HG02763 (cell line): ENCODE data around the gene AMOT.

Experiments
- ATAC-seq: cut with Tn5 transposase; IDR thresholded peaks from one replicate; pipeline ENCODE4 v1.9.1; 2021; ENCODE audit warnings: mild to moderate bottlenecking, moderate library complexity; ENCODE audit not compliant: unreplicated experiment

Gene AMOT

DNA sequence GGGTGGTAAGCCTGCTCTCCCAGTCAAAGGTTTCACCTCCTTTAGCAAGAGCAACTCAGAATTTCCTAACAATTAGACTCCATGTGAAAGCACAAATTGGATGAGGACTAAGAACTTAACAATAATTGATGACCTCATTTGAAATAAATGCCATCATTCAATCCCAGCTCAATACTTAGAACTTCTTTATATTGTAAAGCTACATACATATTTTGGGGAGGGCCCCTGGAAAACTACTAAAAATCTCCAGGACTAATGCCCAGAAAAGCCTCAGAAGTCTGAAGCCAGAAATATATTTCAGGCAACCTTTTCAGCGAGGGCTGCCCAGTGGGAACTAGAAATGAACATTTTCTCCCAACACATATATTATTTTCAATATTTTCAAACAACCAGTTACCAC lies 38.1 kb downstream of the AMOT start:
- no peak for ATAC-seq

DNA sequence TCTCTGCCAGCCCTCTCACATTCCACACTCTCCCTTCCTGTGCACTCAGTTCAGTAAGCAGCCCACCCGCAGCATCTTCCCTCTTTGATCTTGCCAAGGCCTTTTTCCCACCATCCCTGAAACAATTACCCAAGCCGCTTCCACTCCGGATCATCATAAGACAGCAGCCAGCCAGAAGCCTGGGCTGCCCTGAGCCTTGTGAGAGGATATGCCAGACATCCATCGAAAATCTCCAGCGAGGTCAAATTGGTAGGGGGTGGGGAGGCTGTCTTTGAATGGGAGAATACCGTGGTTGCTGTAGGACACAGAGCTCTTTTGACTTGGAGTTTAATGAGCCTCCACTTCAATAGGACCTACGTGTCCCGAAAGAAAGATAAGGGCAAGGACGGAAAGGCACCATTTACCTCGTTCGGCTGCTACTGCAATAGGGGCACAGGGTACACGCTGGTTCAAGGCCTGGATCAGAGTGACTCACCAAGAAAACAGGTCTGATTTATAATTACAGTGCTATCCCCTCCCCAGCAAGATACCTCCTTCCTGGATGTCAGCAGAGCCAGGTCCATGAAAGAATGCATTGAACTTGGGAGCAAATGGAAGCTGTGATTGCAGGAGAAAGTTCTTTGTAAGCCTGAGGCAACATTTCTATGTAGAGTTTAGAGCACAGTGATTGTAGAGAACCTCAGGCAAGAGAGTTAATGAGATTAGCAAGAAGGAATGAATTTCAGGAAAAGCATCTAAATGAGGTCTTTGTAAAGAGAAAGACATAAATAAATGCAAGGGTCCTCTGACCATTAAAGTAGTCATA lies 39.5 kb downstream of the AMOT start:
- no peak for ATAC-seq

DNA sequence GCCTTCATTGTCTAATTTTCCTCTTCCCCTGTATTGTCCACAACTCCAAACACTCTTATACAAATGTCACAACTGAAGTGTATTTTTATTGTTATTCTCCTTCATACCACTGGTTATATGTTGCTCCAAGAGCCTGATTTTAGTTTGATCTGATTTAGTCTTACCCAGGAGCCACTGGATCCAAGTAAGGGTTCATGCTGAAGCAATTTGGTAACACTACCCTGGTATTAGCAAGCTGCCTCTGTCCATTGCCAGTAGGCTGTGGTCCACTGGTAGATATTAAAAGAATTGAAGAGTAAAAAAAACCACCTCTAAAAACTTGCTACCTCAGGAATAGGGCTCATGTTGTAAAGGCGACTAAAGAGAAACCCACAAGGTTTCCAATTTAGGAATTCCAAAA lies 41.2 kb downstream of the AMOT start:
- no peak for ATAC-seq

DNA sequence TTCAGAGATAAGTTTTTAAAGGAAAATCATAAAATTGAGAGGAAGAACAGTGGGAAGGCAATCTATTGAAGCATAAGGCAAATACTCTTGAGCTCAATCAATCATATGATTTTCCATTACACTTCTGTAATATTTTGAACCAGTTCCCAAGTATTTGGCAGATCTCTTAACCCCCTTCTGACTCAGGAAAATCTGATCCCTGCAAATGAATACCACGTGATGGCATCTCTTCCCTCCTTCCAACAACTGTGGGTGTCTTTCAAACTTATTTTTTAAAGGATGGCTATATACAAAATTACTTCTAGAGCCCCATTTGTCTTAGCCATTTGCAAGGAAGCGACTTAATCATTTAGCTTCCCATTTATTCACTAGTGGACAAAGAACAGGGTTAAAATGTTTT lies 41.9 kb downstream of the AMOT start:
- no peak for ATAC-seq

DNA sequence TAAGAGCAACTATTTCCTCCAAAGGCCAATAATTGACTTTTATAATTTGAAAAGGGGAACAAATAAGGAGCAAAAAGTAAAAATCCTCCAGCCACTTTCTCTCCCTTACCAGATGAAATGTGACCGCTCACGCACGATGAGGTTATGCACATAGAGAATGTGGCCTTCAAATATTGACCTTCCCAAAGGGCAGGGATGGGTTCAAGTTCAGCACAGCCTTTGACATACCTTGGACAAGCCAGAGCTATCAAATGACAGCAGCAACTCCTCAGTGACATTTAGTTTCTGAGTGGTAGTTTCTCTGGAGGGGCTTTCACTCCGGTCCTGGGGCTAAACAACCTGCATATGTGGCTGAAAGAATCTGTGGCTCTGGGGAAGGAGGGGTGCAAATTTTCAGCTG lies 50.7 kb downstream of the AMOT start:
- ATAC-seq = no peak

DNA sequence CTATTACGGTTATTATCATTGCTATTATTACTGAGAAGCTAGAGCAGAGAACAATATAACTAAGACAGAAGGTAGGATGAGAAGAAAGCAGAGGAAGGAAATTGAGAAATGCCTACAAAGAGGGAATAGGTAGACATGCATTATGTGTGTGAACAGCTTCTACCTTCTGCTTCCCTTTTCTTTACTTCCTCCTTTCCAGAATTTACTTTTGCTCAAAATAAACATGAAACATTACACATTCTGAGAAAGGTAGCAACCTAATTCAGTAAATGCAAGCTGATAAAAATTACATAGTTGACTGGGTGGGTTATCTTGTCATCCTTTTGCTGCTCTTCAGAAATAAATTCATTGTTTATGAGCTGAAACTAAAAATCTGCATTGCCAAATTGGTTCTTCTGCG lies 54.6 kb downstream of the AMOT start:
- no peak for ATAC-seq

DNA sequence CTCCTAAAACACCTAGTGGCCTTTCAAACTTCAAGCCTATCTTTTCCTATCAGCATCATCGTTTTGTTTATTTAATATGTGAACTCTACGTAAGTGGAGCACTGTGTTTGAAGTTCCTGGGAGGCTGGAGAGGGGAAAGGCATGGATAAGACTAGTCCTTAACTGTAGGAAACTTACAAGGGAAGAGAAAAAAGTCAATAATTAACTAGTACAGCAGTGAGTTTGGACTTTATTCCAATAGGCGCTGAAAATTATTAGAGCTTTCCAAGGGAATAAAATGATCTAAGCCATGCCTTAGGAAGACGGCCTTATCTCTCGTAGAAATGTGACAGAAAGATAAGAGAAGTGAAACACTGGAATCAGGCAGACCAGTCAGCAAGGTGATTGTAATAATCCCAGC lies 55.3 kb downstream of the AMOT start:
- ATAC-seq = no peak

DNA sequence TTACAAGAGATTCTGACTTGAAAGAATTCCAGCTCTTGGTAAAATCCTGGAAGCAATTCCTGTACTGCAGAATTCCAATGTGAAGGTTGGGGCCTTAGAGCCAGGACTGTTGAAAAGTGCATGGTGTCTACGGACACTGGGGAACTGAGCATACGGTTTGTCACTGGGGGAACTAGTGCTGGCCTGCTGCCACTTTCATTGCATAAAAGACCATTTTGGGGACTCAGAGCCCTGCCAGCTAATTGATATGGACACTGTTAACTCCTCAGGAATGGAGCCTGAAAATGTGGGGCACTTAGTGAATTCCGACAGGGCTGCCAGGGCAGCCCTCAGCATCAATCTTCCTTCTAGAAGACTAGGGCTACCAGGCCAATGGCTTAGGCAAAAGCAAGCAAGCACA lies 55.9 kb downstream of the AMOT start:
- no peak for ATAC-seq

DNA sequence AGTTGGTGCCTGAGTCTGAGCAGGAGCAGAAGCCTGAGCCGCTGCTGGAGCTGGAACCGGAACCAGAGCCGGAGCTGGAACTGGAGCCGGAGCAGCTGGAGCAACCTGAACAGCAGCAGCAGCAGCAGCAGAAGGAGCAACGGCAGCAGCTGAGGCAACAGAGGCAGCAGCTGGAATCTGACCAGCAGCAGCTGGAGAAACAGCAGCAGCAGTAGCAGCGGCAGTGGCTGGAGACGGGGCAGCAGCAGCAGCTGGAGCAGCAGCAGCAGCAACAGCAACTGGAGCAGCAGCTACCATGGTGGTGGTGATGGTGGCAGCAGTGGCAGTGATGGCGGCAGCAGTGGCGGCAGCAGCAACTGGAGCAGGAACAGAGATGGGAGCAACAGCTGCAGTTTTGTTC lies 61.5 kb downstream of the AMOT start:
- ATAC-seq = no peak

DNA sequence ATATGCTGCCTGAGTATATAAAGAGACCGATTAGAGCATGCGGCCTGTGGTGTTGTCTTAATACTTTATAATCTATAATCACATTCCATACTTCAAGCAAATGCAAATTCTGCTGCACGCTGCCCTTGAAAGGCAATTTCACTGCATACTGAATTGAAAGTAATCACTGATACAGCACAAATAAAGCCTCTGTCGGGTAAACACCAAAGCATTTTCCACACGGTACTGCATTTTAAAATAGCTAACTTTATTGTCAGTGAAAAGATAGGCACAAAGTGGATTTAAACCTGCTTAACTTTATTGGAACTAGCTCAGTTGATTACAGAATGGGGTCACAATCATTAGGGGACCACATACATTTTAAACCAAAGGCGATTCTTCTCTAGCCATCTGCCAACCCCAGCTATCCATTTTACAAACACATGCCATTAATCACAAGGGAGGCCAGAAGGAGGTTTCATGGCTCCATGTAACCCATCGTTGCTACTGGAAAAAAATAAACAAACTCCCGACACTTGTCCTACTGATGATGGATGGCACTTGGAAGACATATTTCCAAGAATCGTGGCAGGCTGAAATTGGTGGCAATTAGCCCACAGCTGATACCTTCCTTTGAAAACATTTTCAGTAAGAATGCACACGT lies 65.9 kb downstream of the AMOT start:
- ATAC-seq = no peak

DNA sequence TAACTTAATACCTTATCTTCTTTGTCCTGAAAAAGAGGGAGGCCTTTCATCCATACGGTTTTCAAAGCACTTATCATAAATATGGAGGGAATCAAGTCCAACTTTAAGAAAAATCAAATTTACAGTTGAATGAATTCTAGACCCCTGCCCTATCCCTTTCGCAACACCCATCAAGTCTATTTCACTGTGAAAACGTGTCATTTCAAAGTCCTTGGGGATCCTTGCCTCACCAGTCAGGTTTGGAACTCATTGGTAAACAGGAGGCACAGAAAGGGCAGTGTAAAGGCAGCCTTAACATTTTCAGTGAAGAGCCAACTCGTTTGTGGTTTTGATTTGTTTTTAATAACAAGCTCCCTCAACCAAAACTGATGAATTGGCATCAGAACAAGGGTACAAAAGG lies 66.5 kb downstream of the AMOT start:
- no peak for ATAC-seq

DNA sequence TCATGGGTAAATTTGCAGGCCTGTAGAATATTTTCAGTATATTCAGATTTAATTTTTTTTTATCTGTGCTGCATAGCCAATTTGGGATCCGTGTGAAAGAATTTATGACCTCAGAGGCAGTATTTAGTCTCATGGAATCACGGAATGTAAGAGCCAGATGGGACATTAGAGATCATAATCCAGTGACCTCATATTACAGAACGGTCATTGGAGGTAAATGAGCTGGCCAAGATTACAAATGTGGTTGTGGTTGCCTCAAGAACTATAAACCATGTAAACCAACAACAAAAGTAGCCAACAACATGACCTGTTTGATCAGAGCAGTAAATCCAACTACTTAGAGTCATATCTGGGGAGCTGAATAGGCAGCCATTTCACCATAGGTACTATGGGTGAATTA lies 71.6 kb downstream of the AMOT start:
- no peak for ATAC-seq

DNA sequence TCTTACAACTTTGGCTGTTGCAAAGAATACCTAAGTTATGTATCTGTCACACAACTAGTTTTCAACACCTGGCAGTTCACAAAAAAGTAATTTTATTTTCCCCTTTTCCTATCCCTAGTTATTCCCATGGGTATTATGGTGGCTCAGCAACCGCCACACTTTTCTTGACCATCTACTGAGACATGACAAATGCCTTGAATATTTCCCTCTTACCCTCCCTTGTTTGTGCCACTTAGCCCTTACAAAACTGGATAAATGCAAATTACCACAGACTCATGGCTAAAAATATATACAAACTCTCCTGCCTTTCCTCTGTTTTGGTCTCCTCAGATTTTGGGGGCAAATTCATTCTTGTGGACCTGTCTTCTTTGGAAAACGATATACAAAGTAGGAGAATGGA lies 72.1 kb downstream of the AMOT start:
- no peak for ATAC-seq

DNA sequence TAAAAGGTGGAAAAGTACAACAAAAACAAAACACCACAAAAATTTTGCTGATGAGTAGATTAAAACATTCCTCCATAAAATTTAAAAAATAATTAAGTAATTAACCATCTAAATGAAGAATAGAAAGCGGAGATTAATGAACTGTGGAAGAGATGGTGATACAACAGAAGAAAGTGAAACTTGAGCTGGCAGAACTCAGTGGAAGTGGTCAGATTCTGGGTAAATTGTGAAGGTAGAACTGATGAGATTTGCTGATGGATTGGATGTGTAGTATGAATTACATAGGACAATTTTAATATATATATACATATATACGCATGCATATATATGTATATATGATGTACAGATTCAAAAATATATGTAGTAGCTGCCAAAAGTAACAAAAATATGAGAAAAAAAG lies 73.9 kb downstream of the AMOT start:
- ATAC-seq = no peak

DNA sequence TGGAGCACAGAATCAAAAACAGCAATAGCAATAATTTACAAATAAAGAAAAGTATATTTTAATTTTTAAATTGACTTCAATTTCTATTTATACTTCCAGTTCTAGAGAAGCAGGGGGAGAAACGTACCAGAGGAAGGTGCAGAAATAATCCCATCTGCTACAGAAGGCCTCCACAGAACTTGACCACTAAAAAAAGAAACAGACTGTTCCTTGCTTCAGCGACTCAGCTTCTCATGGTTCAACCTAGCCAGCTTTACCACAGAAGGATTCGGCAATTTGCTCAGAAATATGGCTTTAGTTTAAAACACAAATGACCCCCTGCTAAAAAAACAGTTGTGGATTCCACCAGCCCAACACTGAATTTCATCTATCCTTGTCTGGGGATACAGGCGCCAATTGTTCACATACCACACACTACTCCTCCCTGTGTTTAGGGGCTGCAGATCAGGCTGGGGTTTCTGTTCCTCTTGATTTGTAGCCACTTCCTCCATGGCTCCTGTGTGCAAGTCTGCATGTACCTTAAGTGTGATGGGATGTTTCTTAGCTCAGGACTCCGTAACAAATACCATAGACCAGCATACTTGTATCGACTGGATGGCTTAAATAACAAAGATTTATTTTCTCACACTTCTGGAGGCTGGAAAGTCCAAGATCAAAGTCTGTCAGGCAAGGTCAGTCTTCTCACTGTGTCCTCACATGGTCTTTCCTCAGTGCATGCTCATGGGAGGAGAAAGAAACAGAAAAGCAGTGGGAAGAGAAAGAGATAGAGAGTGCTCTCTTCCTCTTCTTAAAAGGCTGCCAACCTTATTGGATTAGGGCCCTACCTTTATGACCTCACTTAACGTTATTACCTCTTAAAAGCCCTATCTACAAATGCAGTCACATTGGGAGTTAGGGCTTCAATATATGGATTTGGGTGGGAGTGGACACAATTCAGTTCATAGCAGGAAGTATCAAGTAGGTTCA lies 79.1 kb downstream of the AMOT start:
- ATAC-seq = peak; percentile 80

DNA sequence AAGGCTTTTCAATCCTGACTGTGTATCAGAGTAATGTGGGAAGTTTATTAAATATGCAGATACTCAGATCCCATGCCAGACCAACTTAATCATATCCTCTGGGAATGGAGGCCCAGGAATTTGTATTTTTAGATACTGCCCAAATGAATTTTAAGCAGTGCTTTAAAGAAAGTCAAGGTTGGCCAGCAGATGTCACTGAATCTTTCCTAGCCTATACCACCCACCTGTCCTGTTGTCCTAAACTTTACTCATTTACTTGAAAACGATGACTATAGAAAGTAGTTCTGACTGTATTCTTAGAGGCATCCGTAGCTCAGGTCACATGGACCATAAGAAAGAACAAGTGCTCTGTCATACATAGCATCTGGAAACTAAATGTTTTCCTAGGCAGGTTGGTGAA lies 79.9 kb downstream of the AMOT start:
- peak; percentile 55 for ATAC-seq

DNA sequence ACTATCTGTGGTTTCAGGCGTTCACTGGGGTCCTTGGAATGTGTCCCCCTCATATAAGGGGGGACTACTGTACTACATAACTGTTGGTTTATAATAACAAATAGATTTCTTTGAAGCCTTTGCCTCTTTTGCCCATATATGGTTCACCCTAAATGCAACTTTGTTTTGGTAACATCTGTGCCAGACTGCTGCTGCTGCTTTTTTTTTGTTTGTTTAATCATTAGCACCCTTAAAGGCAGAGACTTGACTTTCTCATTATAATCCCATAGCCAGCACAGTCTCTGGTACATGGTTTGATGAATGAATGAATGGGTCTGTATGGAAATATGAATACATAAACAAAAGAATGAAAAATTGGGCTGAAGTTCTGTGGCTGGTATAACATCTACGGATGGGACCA lies 80.7 kb downstream of the AMOT start:
- ATAC-seq = no peak

DNA sequence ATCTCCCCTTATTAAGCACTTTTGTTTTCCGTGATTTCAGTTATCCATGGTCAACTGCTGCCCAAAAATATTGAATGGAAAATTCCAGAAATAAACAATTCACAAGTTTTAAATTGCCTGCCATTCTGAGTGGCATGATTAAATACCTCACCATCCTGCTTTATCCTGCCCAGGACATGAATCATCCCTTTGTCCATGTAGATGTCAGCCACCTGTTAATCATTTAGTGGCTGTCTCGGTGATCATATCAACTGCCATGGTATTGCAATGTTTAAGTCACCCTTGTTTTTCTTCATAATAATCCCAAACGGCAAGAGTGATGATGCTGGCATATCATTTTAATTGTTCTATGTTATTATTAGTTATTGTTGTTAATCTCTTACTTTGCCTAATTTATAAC lies 81.1 kb downstream of the AMOT start:
- ATAC-seq = no peak

DNA sequence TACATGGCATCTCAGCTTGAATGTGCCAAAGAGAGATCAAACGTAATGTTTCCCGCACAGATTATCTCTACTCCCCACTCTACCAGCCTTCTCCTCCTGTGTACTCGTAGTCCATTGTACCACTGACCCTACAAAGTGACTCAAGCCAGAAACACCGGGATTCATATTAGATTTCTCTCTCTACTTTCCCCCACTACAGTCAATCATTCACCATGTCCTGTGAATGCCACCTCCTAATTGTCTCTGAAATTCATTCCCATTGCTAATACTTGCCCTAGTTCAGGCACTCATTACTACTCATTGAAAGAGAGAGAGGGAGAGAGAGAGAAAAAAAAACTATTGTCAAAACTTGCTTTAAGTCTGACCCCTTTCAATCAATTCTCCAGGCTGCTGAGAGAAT lies 82.7 kb downstream of the AMOT start:
- no peak for ATAC-seq

DNA sequence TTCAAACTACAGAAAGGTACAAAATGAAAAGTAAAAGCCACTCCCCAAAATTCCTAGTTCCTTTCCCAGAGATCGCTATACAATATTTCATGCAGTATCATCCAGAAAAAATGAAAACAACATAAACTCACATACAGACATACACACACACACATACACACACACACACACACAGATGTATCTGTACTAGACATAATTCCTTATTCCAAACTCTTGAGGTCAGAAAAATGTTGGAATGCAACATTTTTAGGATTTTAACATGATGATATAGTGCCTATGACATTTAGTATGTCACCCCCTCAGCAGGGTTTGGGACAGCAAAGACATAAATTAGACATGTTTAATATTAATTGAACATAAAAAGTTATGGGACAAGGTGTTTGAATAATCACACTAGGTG lies 87.5 kb downstream of the AMOT start:
- no peak for ATAC-seq

DNA sequence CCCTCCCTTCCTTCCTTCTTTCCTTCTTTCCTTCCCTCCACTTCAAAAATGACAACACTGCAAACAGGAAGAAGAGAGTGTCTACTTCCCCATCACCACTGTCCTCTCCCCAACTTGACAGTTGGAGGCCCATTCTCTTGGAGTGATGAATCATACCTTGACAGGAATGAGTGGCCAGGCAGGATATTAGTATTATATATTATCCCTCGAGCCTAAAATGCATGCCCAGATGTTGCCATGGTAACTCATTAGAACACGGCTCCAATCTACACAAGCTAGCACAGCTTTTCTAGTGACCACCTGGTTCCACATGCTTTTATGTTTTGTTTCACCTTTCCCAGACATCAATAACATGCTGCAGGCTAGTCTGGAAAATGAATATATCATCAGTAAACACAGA lies 89.6 kb downstream of the AMOT start:
- ATAC-seq = no peak
